Cardiac septum (tissue), 1 donor: ENCODE measurements around the gene CCDC102B. TPM values are rescaled to one million over a fixed set of nuclear protein-coding genes. Genes with fewer than 3 reads are reported as not detected.
"Not testable (repeated sequence)": the region's sequence is repeated elsewhere in the genome, so short reads cannot be mapped to it uniquely, and the experiment has no call there.

Source experiments
- DNase-seq: peaks from one replicate; pipeline ENCODE4 v3.0.0-alpha.2; 2020; ENCODE audit warnings: low spot score
- intact Hi-C: fragments of 100-400 bp; cut with DNase I; formaldehyde crosslinking; loops from one replicate; pipeline ENCODE4 v1.14.0; 2022
- total RNA-seq: library from RNA; stranded (reverse); fragmentation: NEBNext Ultra II Directional; extraction: Animal tissue kit (Norgen Biotek cat#: 25700); gene quantifications from one replicate; pipeline ENCODE4 v1.2.1, GENCODE V29; 2021
- donor health status: DM: no; HTN: no; CAD: no.

The CCDC102B gene
- total RNA-seq, 1 donor from 2014 or later: 8.1 TPM

- intact Hi-C loops: no loop called here
- DNase-seq: no peak
These were observed 156.9 kb downstream of the CCDC102B start for GRCh38 chr18:68954738-68955137.

DNA sequence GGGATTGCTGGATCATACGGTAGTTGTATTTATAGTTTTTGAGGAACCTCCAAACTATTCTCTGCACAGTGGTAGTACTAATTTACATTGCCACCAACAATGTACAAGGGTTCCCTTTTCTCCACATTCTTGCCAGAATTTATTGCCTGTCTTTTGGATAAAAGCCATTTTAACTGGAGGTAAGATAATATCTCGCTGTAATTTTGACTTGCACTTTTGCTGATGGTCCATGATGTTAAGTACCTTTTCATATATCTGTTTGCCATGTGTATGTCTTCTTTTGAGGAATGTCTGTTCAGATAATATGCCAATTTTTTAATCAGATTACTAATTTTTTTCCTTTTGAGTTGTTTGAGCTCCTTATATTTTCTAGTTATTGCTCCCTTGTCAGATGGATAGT is 158.8 kb downstream of the CCDC102B start:
- no peak for DNase-seq
- intact Hi-C loops: no loop called here

DNA sequence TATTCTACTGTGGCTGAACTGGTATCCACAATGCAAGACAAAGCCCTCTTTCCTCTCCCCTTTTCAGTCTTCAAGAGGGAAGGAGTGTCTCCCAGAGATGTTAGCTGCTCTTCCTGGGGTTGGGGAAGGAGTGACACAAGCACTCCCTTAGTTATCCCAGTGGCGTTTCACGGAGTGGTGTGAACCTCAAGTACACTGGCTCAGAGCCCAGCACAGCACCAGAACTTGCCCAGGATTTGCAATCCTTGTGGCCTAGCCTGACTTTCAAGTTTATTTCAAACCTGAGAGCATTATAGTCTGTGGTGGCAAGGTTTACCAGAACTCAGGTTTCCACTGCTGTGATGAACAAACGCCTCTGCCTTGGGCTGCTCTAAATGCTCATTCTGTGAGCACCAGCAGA is 162.5 kb downstream of the CCDC102B start:
- DNase-seq: no peak
- intact Hi-C loops: no loop called here

DNA sequence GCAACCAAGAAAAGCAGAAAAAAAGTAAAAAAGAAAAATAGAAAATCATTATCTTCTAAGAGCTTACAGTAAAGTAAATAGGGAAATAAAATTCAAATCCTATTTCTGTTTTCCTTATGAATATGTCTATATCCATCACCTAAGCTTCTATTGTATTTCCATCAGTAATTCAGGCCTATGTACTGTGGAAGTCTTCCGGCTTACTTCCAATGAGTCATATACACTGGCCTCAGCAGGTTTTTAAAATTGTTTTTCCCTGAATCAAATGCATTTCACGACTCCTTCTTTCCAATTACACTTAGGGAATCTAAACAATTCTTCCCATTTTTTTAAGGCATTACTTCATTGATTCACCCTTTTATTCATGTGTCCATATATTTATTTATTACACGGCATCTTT is 164.7 kb downstream of the CCDC102B start:
- DNase-seq: no peak
- intact Hi-C loops: no loop called here

GRCh38 chr18:68965817-68966216 is 167.9 kb downstream of the CCDC102B start:
- no peak for DNase-seq
- intact Hi-C loops: no loop called here

GRCh38 chr18:68969027-68969426 is 171.1 kb downstream of the CCDC102B start:
- no peak for DNase-seq
- intact Hi-C loops: no loop called here

GRCh38 chr18:68972176-68972575 is 174.3 kb downstream of the CCDC102B start:
- DNase-seq: no peak
- intact Hi-C loops: no loop called here

- intact Hi-C loops: no loop called here
- no peak for DNase-seq
These were observed 181.9 kb downstream of the CCDC102B start for GRCh38 chr18:68979737-68980136.

- no peak for DNase-seq
- intact Hi-C loops: no loop called here
These were observed 185.2 kb downstream of the CCDC102B start for GRCh38 chr18:68983126-68983525.

- intact Hi-C loops: no loop called here
- no peak for DNase-seq
These were observed 186.5 kb downstream of the CCDC102B start for GRCh38 chr18:68984342-68984741.

DNA sequence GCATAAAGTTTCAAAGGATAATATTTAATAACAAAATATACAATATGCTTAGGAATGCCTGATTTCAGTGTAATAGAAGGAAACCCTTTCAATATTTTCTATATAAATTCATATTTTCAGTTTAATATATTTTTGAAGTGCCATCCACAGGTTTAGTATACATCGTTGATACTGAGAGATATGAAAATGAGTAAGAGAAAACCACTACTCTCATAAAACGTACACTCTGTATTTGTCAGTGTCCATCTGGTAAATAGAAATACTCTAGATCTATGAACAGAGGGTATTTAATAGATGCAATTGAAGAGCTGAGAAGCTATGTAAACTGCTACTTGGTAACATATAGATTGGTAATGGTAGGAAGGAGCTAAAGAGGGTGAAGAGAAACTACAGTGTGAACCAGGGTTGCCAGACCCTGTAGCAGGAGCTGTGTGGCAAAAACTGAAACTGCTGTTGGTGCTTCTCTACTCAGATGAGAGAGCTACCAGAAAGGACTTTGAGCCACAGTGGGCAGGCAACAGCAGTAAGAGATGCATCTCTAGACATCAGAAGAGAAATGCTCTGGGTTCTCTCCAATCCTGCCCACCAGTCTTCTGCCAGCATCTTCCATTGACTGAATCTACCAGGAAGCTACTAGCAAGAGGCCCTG is 187.4 kb downstream of the CCDC102B start:
- no peak for DNase-seq
- intact Hi-C loops: no loop called here

GRCh38 chr18:68991286-68991685 is 193.4 kb downstream of the CCDC102B start:
- DNase-seq: no peak
- intact Hi-C loops: no loop called here

DNA sequence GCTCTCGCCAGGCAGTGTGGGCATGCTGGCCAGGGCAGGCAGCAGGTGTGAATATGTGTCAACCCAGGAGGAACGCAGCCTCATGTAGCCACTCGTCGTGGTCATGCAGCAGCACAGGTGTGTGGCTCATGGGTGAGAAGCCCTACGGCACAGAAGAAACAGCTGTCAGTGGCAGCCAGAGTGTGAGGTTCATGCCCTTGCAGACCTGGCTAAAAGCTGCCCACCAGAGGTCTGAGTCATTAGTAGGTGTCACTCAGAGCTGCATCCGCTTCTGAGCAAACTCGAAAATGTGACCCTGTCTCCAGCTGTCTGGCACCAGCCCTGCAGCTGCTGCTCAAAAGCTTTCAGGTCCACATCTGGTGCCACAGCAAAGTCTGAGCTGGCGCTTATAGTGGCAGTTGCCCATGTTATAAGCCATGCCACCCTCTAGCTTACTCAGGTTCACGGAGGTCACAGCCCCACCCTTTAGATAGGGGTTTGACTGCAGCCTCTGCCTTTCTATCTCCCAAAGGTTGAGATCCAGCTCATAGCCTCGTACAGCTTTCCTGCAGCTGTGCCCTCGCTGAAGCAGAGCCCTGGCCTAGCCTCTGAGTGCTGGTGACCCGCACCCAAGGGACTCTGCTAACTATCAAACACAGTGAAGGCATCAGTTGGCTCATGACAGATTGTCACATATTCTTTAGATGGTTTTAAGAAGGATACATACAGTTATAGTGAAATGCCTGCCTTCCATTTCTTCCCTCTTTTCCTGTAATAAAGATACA is 195.0 kb downstream of the CCDC102B start:
- no peak for DNase-seq
- intact Hi-C loops: no loop called here

DNA sequence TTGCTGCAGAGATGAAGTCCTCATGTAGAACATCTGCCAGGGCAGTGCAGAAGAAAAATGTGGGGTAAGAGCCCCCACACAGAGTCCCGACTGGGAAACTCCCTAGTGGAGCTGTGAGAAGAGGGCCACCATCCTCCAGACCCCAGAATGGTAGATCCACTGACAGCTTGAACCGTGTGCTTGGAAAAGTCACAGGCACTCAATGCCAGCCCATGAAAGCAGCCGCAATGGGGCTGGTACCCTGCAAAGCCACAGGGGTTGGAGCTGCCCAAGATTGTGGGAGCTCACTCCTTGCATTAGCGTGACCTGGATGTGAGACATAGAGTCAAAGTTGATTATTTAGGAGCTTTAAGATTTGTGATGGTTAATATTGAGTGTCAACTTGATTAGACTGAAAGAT is 197.8 kb downstream of the CCDC102B start:
- intact Hi-C loops: no loop called here
- no peak for DNase-seq

DNA sequence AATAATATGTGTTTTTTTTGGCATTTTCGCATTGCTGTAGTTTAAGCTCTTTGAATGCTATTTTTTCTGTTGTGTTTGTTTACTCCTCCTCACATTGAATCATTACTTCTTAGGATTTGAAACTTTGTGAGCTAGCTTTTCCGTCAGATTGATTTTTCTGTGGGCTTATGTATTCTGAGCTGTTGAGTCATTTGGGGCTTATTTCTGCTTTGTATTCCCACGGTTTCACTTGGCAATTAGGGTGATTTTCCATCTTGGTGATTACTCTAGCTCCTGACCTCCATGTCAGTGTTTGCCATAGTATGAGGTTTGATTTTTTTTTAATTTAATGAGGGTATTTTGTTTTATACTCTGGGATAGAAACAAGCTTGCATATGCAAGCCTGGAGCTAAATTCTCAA is 200.0 kb downstream of the CCDC102B start:
- DNase-seq: no peak
- intact Hi-C loops: no loop called here

GRCh38 chr18:69000366-69000765 is 202.5 kb downstream of the CCDC102B start:
- intact Hi-C loops: no loop called here
- DNase-seq: no peak

- intact Hi-C loops: no loop called here
- no peak for DNase-seq
These were observed 204.4 kb downstream of the CCDC102B start for GRCh38 chr18:69002233-69002632.

DNA sequence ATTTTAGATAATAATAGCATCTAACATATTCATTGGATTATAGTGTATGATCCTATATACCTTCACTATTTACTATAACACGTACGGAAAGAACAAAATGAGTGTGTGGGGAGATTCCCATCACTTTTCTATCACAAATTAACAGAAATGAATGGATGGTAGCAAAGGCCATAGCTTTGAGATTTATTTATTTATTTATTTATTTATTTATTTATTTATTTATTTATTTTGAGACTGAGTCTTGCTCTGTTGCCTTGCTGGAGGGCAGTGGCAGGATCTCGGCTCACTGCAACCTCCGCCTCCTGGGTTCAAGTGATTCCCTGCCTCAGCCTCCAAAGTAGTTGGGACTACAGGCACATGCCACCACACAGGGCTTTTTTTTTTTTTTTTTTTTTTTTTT is 208.3 kb downstream of the CCDC102B start:
- DNase-seq, intact Hi-C loops: not testable (repeated sequence)

DNA sequence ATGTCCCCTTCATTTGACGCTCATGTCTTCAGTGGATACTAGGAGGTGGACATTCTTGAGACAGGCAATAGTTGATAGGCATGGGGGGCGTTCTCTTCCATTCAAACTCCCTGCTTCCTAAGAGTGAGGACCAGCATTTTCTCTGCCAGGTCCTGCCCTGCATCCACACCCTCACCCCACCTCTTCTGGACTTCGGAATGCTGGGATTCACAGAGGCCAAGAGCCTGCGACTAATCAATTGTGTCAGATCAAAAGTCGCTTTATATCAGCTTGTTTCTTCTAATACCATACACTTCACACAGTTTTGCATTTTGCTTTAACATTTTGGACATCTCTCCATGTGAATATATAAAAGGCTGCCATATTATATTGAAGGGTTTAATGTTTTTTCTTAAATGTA is 210.7 kb downstream of the CCDC102B start:
- no peak for DNase-seq
- intact Hi-C loops: no loop called here

- intact Hi-C loops: no loop called here
- no peak for DNase-seq
These were observed 223.4 kb downstream of the CCDC102B start for GRCh38 chr18:69021211-69021805.

- DNase-seq: no peak
- intact Hi-C loops: no loop called here
These were observed 224.5 kb downstream of the CCDC102B start for GRCh38 chr18:69022426-69022825.
